HG03280 (cell line): Measurements from ENCODE around the gene RPS6KA5.
A peak's percentile ranks its signal among the peaks of the same experiment; 100 is the strongest.
"Not testable (repeated sequence)": the region's sequence is repeated elsewhere in the genome, so short reads cannot be mapped to it uniquely, and the experiment has no call there.

ENCODE experiments used
- ATAC-seq: cut with Tn5 transposase; IDR thresholded peaks from one replicate; pipeline ENCODE4 v1.9.1; 2021; ENCODE audit warnings: mild to moderate bottlenecking, moderate library complexity; ENCODE audit not compliant: unreplicated experiment

The RPS6KA5 gene

DNA sequence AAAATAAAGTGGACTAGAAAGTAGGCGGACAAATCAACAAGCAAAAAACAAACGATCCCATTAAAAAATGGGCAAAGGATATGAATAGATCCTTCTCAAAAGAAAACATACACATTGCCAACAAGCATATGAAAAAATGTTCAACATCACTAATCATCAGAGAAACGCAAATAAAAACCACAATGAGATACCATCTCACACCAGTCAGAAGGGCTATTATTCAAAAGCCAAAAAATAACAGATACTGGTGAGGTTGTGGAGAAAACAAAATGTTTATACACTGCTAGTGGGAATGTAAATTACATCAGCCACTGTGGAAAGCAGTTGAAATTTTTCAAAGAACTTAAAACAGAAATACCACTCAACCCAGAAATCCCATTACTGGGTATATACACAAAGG lies 70.3 kb downstream of the RPS6KA5 start:
- no peak for ATAC-seq

GRCh38 chr14:90987140-90987539 lies 73.3 kb downstream of the RPS6KA5 start:
- no peak for ATAC-seq

GRCh38 chr14:90986510-90986909 lies 73.9 kb downstream of the RPS6KA5 start:
- no peak for ATAC-seq

- ATAC-seq, result peak; percentile 86
Measured at GRCh38 chr14:90985601-90986242, 74.7 kb downstream of the RPS6KA5 start.

DNA sequence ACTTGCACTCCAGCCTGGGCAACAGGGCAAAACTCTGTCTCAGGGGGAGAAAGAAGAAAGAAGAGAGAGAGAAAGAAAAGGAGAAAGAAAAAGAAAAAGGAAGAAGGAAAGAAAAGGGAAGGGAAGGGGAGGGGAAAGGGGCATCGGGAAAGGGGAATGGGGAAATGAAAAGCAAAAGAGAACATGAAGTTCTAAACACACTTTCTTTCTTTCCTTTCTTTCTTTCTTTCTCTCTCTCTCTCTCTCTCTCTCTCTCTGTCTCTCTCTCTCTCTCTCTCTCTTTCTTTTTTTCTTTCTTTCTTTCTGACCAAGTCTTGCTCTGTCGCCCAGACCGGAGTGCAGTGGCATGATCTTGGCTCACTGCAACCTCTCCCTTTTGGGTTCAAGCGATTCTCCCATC lies 76.9 kb downstream of the RPS6KA5 start:
- no peak for ATAC-seq

- ATAC-seq, result no peak
Measured at GRCh38 chr14:90981636-90982035, 78.8 kb downstream of the RPS6KA5 start.

GRCh38 chr14:90980636-90981035 lies 79.8 kb downstream of the RPS6KA5 start:
- ATAC-seq, result not testable (repeated sequence)

DNA sequence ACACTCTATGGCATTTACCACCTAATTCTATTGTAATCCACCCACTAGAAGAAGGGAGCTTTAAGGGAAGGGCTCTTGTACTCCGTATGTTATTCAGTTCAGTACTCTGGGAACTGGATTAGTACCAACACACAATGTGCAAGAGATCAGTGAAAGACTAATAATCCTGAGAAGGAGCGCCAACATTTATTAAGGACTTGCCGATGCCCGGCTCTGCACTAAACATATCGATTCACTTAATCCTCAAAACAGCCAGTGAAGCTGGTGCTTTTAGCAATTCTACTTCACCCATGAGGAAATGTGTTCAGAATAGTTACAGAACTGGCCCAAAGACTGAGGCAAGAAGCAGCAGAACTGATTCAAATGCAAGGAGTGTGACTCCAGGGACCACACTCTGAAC lies 80.9 kb downstream of the RPS6KA5 start:
- no peak for ATAC-seq

GRCh38 chr14:90976101-90976500 lies 84.3 kb downstream of the RPS6KA5 start:
- ATAC-seq, result no peak

DNA sequence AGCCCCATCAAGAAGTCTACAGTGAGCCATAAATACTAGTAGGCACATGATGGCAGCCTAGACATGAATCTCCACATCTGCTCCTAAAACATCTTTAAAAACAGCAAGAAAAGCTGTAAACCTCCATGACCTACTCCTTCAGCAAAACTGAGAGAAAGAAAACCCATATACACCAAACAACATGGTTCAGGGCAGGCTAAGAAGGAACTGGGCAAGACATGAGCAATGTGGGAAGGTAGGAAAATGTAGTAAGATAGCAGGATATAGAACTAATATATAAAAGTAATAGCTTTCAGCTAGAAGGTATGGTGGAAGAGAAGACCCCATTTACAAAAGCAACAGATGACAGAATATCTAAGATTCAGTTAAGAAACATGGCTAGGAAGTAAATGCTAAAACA lies 88.8 kb downstream of the RPS6KA5 start:
- ATAC-seq, result no peak

- ATAC-seq, result peak; percentile 70
Measured at GRCh38 chr14:90970167-90970600, 90.3 kb downstream of the RPS6KA5 start.

DNA sequence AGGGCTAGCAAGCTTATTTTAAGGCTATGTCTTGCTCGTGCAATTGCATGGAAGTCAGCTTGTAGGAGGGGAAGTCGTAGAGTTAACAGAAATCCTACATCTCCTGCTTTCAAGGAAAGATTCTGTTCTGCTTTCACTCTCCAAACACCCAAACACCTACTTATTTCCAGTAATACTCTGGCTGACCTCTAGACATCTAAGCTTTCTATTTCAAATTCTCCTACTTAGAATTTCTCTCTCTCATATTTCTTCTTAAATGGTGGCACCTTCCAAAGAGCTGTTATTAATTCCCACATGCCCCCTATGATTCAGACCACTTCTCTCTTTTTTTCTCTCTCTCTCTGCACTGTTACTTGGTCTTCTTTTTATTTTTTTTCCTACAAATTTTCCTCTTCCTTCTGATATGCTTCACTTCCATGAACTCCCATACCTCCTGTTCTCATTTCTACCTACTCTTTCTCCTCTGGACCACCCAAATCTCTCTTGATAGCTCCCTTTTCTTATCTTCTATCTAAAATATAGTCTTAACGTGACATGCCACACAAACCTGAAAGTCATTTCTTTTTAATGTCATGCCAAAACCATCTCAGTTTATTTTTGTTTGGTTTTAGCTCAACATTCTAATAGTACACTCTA lies 90.8 kb downstream of the RPS6KA5 start:
- no peak for ATAC-seq

GRCh38 chr14:90968025-90968424 lies 92.4 kb downstream of the RPS6KA5 start:
- ATAC-seq, result no peak

- ATAC-seq, result no peak
Measured at GRCh38 chr14:90966493-90966892, 93.9 kb downstream of the RPS6KA5 start.

DNA sequence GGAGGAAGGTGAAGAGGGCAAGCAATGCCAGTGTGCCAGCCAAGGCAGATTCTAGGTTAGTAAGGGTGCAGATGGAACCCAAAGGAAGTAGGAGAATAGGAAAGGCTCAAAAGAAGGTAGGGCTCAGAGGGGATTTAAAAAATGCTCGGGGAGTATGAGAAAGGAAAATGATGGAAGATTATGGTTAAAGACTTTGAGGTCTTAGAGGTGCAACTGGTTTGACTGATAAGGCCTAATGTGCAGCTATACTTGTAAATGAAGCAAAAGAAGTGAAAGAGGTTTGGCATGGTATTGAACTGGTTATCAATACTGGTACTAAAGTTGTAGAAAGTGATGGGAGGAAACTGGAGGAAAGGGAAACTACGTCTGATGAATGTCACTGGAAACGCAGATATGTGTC lies 94.7 kb downstream of the RPS6KA5 start:
- no peak for ATAC-seq

GRCh38 chr14:90963343-90963742 lies 97.1 kb downstream of the RPS6KA5 start:
- ATAC-seq, result no peak

- no peak for ATAC-seq
Measured at GRCh38 chr14:90962505-90963109, 97.8 kb downstream of the RPS6KA5 start.

GRCh38 chr14:90960818-90961217 lies 99.6 kb downstream of the RPS6KA5 start:
- ATAC-seq, result no peak

DNA sequence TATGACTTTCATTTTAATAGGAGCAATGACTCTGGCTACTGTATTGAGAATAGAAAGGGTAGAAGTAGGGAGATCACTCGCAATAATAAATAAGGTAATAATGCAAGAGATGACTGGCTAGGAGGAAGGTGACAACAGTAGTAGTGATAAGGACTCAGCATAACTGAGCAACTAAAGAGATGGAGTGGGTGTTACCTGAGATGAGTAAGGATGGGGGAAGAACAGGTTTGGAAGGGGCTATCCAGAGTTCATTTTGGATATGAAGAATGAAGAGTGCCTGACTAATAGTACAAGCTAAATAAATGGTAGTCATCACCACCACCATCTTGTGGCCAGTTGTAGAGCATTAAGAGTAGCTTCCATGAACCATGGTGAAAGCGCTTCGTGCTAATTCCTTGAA lies 101.1 kb downstream of the RPS6KA5 start:
- no peak for ATAC-seq

DNA sequence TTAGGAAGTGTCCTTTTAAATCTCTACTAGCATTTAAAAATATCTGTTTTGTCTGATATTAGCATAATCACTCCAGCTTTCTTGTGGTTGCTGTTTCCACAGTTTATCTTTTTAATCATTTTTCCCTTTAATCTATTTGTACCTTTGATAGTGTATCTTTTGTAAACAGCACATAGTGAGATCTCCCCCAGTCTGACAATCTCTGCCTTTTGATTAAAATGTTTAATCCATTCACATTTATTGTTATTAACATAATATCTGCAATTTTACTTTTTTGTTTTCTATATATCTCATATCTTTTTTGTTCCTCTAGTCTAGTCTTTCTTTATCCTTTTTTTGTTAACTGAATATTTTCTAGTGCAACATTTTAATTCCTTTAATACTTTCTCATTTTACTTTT lies 104.2 kb downstream of the RPS6KA5 start:
- ATAC-seq, result no peak

DNA sequence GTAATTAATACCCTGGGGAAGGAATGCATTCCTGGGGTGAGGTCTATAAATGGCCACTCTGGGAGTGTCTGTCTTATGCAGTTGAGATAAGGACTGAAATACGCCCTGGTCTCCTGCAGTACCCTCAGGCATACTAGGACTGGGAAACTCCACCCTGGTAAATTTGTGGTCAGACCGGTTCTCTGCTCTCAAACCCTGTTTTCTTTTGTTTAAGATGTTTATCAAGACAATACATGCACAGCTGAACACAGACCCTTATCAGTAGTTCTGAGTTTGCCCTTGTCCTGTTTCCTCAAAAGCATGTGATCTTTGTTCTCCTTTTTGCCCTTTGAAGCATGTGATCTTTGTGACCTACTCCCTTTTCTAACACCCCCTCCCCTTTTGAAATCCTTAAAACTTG lies 106.8 kb downstream of the RPS6KA5 start:
- not testable (repeated sequence) for ATAC-seq

DNA sequence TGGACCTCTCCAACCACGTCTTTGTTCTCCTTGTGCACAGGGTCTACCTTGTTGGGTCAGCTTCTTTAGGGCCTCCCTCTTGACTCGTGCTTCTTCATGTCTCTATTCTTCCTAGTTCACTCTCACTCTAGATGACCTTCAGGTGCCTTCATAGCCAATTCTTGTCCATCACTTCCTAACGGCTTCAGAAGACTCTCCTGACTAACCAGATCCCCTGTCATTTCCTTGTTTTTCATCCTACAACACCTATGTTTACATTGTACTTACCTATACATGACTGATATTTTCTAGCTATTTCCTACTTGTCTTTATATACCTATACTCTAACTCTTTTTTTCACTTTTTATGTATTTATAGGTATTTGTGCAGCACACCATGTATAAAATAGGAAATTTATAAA lies 117.1 kb downstream of the RPS6KA5 start:
- no peak for ATAC-seq
